GM21619 (cell line): ENCODE measurements around the gene RDH16.
"Not testable (repeated sequence)": the region's sequence is repeated elsewhere in the genome, so short reads cannot be mapped to it uniquely, and the experiment has no call there.

Source experiments
- ATAC-seq: cut with Tn5 transposase; IDR thresholded peaks from one replicate; pipeline ENCODE4 v1.9.1; 2021; ENCODE audit not compliant: unreplicated experiment

Gene RDH16

GRCh38 chr12:56927281-56927680 lies 30.1 kb downstream of the RDH16 start:
- no peak for ATAC-seq

- ATAC-seq = no peak
Observed at GRCh38 chr12:56922031-56922430, 35.4 kb downstream of the RDH16 start.

- ATAC-seq = no peak
Observed at GRCh38 chr12:56921346-56921745, 36.1 kb downstream of the RDH16 start.

GRCh38 chr12:56918139-56918538 lies 39.3 kb downstream of the RDH16 start:
- not testable (repeated sequence) for ATAC-seq

GRCh38 chr12:56916996-56917333 lies 40.4 kb downstream of the RDH16 start:
- no peak for ATAC-seq

- no peak for ATAC-seq
Observed at GRCh38 chr12:56916296-56916995, 41.0 kb downstream of the RDH16 start.

GRCh38 chr12:56914724-56915123 lies 42.7 kb downstream of the RDH16 start:
- ATAC-seq = no peak

- ATAC-seq = no peak
Observed at GRCh38 chr12:56914256-56914655, 43.2 kb downstream of the RDH16 start.

GRCh38 chr12:56909403-56909802 lies 48.0 kb downstream of the RDH16 start:
- ATAC-seq = not testable (repeated sequence)

GRCh38 chr12:56908136-56908535 lies 49.3 kb downstream of the RDH16 start:
- ATAC-seq = no peak

GRCh38 chr12:56905852-56906251 lies 51.6 kb downstream of the RDH16 start:
- no peak for ATAC-seq

GRCh38 chr12:56903374-56903773 lies 54.0 kb downstream of the RDH16 start:
- no peak for ATAC-seq
